ENCODE results near the gene MINK1. TPM values are rescaled to one million over a fixed set of nuclear protein-coding genes. Genes with fewer than 3 reads are reported as not detected.

The MINK1 gene
- total RNA-seq, 1 experiment from 2014 or later, result 160 TPM

- no peak for TF ChIP-seq EZH2 (IDR thresholded peaks at IDR 0.05; ENCODE audit: low read depth)
- no peak for TF ChIP-seq CTCF (conservative IDR thresholded peaks at IDR 0.05)
- no peaks in the 10 kb centered on the region for H3K9me3 ChIP-seq (ENCODE audit: insufficient read depth, low read depth)
- ChIA-PET CTCF (interaction anchor here (0.9 kb wide), 1 partner anchor 24 kb away, joined by 5 read pairs; no protein-coding TSS in a partner anchor), POLR2A (ENCODE audit: unreplicated experiment) (interaction anchor here (0.7 kb wide), 1 partner anchor 27 kb away, joined by 3 read pairs; the partner anchor contains the start of gene PLD2)
- peaks cover 55% of the 10 kb centered on the region for H3K79me2 ChIP-seq (ENCODE audit: low read depth)
- H3K27me3 ChIP-seq (ENCODE audit: insufficient read depth, low read depth), result no peaks in the 10 kb centered on the region
- H3K27ac ChIP-seq, result peak overlapping the region; percentile 91
- peak overlapping the region; percentile 86; the same call in 1 of the 2 replicates for H2AFZ ChIP-seq
- DNase-seq, result peak in 1 of 2 experiments; percentile 27
- intact Hi-C loops (cut with micrococcal nuclease; ENCODE audit: unreplicated experiment), result loop anchor here (1.0 to 10.0 kb wide), 3 partner anchors 15 to 111 kb away; partner anchors contain the start of genes PFN1, RNF167 and SLC25A11
- H3K36me3 ChIP-seq (ENCODE audit: low read depth), result 0 out of 2 replicates have a peak, but pooled peaks cover 17% of the 10 kb centered on the region
- BruUV-seq (replicated peaks), result TSS peak; percentile 39
- H3K4me1 ChIP-seq (replicated peaks; ENCODE audit: insufficient read depth), result peaks cover 18% of the 10 kb centered on the region
- peaks cover 3% of the 10 kb centered on the region; the same call in 1 of the 2 replicates for H3F3A ChIP-seq (ENCODE audit: insufficient read depth, low read depth)
- peak overlapping the region; percentile 66 for H3K4me3 ChIP-seq
- peaks cover 22% of the 10 kb centered on the region; the same call in 1 of the 2 replicates for H4K20me1 ChIP-seq (ENCODE audit: insufficient read depth)
- no peaks in the 10 kb centered on the region for H3K9me2 ChIP-seq (ENCODE audit: insufficient read depth)
- H3K4me2 ChIP-seq, result peak overlapping the region; percentile 85
These were observed 971 bp downstream of the MINK1 start for GRCh38 chr17:4833941-4834680.

- TF ChIP-seq CTCF (conservative IDR thresholded peaks at IDR 0.05) (no peak), EZH2 (IDR thresholded peaks at IDR 0.05; ENCODE audit: low read depth) (no peak)
- H3K27ac ChIP-seq, result peak overlapping the region; percentile 91
- peak overlapping the region; percentile 85 for H3K4me2 ChIP-seq
- H2AFZ ChIP-seq, result no peak overlapping the region
- H3K9me3 ChIP-seq (ENCODE audit: insufficient read depth, low read depth), result no peaks in the 10 kb centered on the region
- H3F3A ChIP-seq (ENCODE audit: insufficient read depth, low read depth), result peaks cover 3% of the 10 kb centered on the region; the same call in 1 of the 2 replicates
- H3K9me2 ChIP-seq (ENCODE audit: insufficient read depth), result no peaks in the 10 kb centered on the region
- no peak for DNase-seq
- intact Hi-C loops (cut with micrococcal nuclease; ENCODE audit: unreplicated experiment), result loop anchor here (1.0 to 10.0 kb wide), 3 partner anchors 15 to 110 kb away; partner anchors contain the start of genes PFN1, RNF167 and SLC25A11
- peaks cover 60% of the 10 kb centered on the region for H3K79me2 ChIP-seq (ENCODE audit: low read depth)
- H3K27me3 ChIP-seq (ENCODE audit: insufficient read depth, low read depth), result no peaks in the 10 kb centered on the region
- no TSS peak for BruUV-seq (replicated peaks)
- ChIA-PET CTCF (no interaction called here), POLR2A (ENCODE audit: unreplicated experiment) (no interaction called here)
- H3K36me3 ChIP-seq (ENCODE audit: low read depth), result 0 out of 2 replicates have a peak, but pooled peaks cover 17% of the 10 kb centered on the region
- H4K20me1 ChIP-seq (ENCODE audit: insufficient read depth), result peaks cover 22% of the 10 kb centered on the region; the same call in 1 of the 2 replicates
- H3K4me1 ChIP-seq (replicated peaks; ENCODE audit: insufficient read depth), result peaks cover 22% of the 10 kb centered on the region
- peak overlapping the region; percentile 66 for H3K4me3 ChIP-seq
These were observed 1.5 kb downstream of the MINK1 start for GRCh38 chr17:4834681-4835020.

- Histone ChIP-seq H3K4me3 (no peak overlapping the region), H3K27ac (no peak overlapping the region), H4K20me1 (ENCODE audit: insufficient read depth) (peaks cover 22% of the 10 kb centered on the region; the same call in 1 of the 2 replicates), H3K4me1 (replicated peaks; ENCODE audit: insufficient read depth) (peaks cover 23% of the 10 kb centered on the region), H3K27me3 (ENCODE audit: insufficient read depth, low read depth) (no peaks in the 10 kb centered on the region), H3K36me3 (ENCODE audit: low read depth) (0 out of 2 replicates have a peak, but pooled peaks cover 17% of the 10 kb centered on the region), H2AFZ (no peak overlapping the region), H3F3A (ENCODE audit: insufficient read depth, low read depth) (peaks cover 3% of the 10 kb centered on the region; the same call in 1 of the 2 replicates), H3K9me2 (ENCODE audit: insufficient read depth) (no peaks in the 10 kb centered on the region), H3K4me2 (peak overlapping the region; percentile 85; the same call in 1 of the 2 replicates), H3K9me3 (ENCODE audit: insufficient read depth, low read depth) (no peaks in the 10 kb centered on the region), H3K79me2 (ENCODE audit: low read depth) (peaks cover 76% of the 10 kb centered on the region)
- ChIA-PET POLR2A (ENCODE audit: unreplicated experiment) (interaction anchor here (0.6 kb wide), 1 partner anchor 14 kb away, joined by 3 read pairs; no protein-coding TSS in a partner anchor), CTCF (no interaction called here)
- intact Hi-C loops (cut with micrococcal nuclease; ENCODE audit: unreplicated experiment), result loop anchor here (10.0 kb wide), 1 partner anchor 109 kb away; the partner anchor contains the start of genes PFN1, RNF167 and SLC25A11
- DNase-seq, result no peak
- no peak for TF ChIP-seq CTCF (conservative IDR thresholded peaks at IDR 0.05)
- no peak for TF ChIP-seq EZH2 (IDR thresholded peaks at IDR 0.05; ENCODE audit: low read depth)
- BruUV-seq (replicated peaks), result no TSS peak
These were observed 3.1 kb downstream of the MINK1 start for GRCh38 chr17:4836221-4836620.

All from PC-9 (cell line).